GM19452 (cell line): ENCODE measurements around the gene MYL4.
"Not testable (repeated sequence)": the region's sequence is repeated elsewhere in the genome, so short reads cannot be mapped to it uniquely, and the experiment has no call there.

Experiments used
- ATAC-seq: cut with Tn5 transposase; IDR thresholded peaks from one replicate; pipeline ENCODE4 v1.9.1; 2021; ENCODE audit not compliant: unreplicated experiment

The MYL4 gene

GRCh38 chr17:47269561-47270280, 60.6 kb downstream of the MYL4 start:
- not testable (repeated sequence) for ATAC-seq

- no peak for ATAC-seq
These were observed 62.0 kb downstream of the MYL4 start for GRCh38 chr17:47270946-47271705.

- ATAC-seq, result no peak
These were observed 63.3 kb downstream of the MYL4 start for GRCh38 chr17:47272491-47272890.

GRCh38 chr17:47273245-47273644, 64.1 kb downstream of the MYL4 start:
- ATAC-seq, result no peak
